ENCODE results near the gene TAOK3.
"Not testable (repeated sequence)": the region's sequence is repeated elsewhere in the genome, so short reads cannot be mapped to it uniquely, and the experiment has no call there.

The TAOK3 gene

DNA sequence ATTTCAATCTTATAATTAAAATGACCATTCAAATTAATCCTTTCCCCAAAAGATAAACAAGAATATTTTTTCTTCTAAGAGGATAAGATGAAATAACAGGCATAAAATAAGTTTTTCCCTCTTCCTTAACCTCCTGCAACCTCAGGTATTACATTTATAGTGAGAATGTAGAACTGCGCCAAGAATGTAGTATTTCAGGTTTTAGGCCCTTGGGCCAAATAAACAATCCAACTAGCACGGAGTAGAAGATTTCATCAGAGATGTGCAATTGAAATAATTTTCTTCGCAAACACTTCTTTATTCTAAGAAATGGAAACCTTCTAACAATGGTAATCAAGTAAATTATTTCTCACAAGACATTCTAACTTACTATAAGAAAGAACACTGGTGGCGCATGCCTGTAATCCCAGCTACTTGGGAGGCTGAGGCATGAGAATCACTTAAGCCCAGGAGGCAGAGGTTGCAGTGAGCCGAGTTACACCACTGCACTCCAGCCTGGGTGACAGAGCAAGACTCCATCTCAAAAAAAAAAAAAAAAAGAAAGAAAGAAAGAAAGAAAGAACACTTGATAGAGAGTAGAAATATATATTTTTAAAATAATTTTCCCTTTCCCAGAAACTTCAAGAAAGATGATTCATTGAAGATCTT, 100.8 kb downstream of the TAOK3 start:
- TF ChIP-seq, protein P1, sequence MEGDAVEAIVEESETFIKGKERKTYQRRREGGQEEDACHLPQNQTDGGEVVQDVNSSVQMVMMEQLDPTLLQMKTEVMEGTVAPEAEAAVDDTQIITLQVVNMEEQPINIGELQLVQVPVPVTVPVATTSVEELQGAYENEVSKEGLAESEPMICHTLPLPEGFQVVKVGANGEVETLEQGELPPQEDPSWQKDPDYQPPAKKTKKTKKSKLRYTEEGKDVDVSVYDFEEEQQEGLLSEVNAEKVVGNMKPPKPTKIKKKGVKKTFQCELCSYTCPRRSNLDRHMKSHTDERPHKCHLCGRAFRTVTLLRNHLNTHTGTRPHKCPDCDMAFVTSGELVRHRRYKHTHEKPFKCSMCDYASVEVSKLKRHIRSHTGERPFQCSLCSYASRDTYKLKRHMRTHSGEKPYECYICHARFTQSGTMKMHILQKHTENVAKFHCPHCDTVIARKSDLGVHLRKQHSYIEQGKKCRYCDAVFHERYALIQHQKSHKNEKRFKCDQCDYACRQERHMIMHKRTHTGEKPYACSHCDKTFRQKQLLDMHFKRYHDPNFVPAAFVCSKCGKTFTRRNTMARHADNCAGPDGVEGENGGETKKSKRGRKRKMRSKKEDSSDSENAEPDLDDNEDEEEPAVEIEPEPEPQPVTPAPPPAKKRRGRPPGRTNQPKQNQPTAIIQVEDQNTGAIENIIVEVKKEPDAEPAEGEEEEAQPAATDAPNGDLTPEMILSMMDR (IDR thresholded peaks at IDR 0.05; ENCODE audit: low read depth, low read length): no peak
- H3K4me1 ChIP-seq: no peaks in the 10 kb centered on the region
- no peaks in the 10 kb centered on the region for H3K9me3 ChIP-seq
- no peaks in the 10 kb centered on the region for H3K27me3 ChIP-seq
- no peaks in the 10 kb centered on the region for H3K36me3 ChIP-seq
- DNase-seq: no peak
- no peak overlapping the region for H3K4me3 ChIP-seq (ENCODE audit: low read depth, low read length)

DNA sequence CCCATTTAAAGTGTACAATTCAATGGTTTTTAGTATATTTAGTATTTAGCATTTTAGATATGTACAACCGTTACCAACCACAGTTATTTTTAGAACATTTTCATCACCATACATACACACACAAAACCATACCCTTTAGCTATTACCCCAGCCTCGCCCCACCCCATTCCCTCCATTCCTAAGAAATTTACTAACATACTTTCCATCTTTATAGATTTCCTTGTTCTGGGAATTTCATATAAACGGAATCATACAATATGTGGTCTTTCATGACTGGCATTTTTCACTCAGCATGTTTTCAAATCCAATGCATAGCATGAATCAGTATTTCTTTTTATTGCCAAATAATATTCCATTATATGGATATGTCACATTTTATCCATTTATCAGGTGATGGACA, 101.5 kb downstream of the TAOK3 start:
- TF ChIP-seq, protein P1 (IDR thresholded peaks at IDR 0.05; ENCODE audit: low read depth, low read length): no peak
- H3K9me3 ChIP-seq: no peaks in the 10 kb centered on the region
- no peak overlapping the region for H3K4me3 ChIP-seq (ENCODE audit: low read depth, low read length)
- no peaks in the 10 kb centered on the region for H3K27me3 ChIP-seq
- no peak for DNase-seq
- no peaks in the 10 kb centered on the region for H3K4me1 ChIP-seq
- no peaks in the 10 kb centered on the region for H3K36me3 ChIP-seq

DNA sequence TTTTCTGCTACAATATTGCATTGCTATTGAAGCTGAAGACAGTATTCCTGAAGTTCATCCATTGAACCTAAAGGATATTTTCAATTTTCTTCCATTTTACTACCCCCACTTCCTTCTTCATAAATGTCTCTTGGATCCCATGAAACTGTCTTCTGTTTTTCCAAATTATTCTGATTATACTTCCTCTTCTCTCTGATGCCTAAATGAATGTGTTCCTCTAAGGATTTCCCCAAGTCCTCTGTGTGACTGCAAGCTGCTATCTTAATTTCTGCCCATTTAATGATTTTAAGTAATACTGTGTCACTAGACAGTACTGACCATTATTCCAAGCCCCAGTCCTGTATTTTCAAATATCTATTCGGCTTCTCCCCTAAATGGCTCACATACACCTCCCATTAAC, 102.9 kb downstream of the TAOK3 start:
- H3K4me1 ChIP-seq: no peaks in the 10 kb centered on the region
- no peak for DNase-seq
- H3K36me3 ChIP-seq: no peaks in the 10 kb centered on the region
- no peak overlapping the region for H3K4me3 ChIP-seq (ENCODE audit: low read depth, low read length)
- TF ChIP-seq, protein P1 (IDR thresholded peaks at IDR 0.05; ENCODE audit: low read depth, low read length): no peak
- no peaks in the 10 kb centered on the region for H3K9me3 ChIP-seq
- H3K27me3 ChIP-seq: no peaks in the 10 kb centered on the region

DNA sequence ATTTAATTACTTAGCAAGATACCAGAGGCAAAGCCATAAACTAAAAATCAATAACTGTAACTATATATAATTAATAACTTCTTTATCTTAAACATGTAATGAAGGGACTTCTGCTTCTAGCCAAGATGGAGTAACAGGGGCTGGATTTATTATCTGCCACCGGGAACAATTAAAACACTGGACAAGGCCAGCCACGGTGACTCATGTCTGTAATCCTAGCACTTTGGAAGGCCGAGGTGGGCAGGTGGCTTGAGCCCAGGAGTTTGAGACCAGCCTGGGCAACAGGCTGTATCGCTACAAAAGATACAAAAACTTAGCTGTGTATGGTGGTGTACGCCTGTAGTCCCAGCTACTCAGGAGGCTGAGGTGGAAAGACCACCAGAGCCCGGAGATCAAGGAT, 113.6 kb downstream of the TAOK3 start:
- no peaks in the 10 kb centered on the region for H3K4me1 ChIP-seq
- TF ChIP-seq, protein P1 (IDR thresholded peaks at IDR 0.05; ENCODE audit: low read depth, low read length): no peak
- H3K36me3 ChIP-seq: no peaks in the 10 kb centered on the region
- no peaks in the 10 kb centered on the region for H3K27me3 ChIP-seq
- peak; percentile 25 for DNase-seq
- H3K4me3 ChIP-seq (ENCODE audit: low read depth, low read length): no peak overlapping the region
- no peaks in the 10 kb centered on the region; the same call in 1 of the 2 replicates for H3K9me3 ChIP-seq

DNA sequence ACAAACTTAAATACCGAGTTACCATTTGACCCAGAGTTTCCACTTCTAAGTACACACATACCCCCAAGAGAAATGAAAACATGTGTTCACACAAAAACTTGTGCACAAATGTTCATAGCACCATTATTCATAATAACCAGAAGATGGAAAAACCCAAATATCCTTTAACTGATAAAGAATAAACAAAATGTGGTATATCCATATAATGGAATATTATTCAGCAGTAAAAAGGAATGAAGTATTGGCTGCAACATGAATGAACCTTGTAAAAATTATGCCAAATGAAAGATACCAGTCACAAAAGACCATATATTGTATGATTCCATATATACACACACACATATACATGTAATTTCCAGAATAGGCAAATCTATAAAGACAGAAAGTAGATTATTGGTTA, 116.4 kb downstream of the TAOK3 start:
- Histone ChIP-seq H3K36me3 (no peaks in the 10 kb centered on the region), H3K9me3 (no peaks in the 10 kb centered on the region; the same call in 1 of the 2 replicates), H3K4me1 (no peaks in the 10 kb centered on the region), H3K4me3 (ENCODE audit: low read depth, low read length) (no peak overlapping the region), H3K27me3 (no peaks in the 10 kb centered on the region)
- TF ChIP-seq, protein P1 (IDR thresholded peaks at IDR 0.05; ENCODE audit: low read depth, low read length): no peak
- DNase-seq: no peak

DNA sequence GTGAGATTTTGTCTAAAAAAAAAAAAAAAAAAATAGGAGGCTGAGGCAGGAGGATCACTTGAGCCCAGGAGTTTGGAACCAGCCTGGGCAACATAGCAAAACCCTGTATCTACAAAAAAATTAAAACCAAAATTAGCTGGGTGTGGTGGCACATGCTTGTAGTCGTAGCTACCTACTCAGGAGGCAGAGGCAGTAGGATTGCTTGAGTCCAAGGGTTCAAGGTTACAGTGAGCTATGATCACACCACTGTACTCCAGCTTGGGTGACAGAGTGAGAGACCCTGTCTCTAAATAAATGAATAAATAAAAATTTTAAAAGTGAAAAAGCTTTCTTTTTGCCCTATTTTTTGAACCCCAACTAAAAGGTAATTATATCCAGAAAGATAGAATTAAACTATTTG, 123.2 kb downstream of the TAOK3 start:
- H3K9me3 ChIP-seq: no peaks in the 10 kb centered on the region
- TF ChIP-seq, protein P1 (IDR thresholded peaks at IDR 0.05; ENCODE audit: low read depth, low read length): no peak
- no peaks in the 10 kb centered on the region for H3K36me3 ChIP-seq
- H3K4me1 ChIP-seq: no peaks in the 10 kb centered on the region
- no peak for DNase-seq
- H3K27me3 ChIP-seq: no peaks in the 10 kb centered on the region
- H3K4me3 ChIP-seq (ENCODE audit: low read depth, low read length): no peak overlapping the region

DNA sequence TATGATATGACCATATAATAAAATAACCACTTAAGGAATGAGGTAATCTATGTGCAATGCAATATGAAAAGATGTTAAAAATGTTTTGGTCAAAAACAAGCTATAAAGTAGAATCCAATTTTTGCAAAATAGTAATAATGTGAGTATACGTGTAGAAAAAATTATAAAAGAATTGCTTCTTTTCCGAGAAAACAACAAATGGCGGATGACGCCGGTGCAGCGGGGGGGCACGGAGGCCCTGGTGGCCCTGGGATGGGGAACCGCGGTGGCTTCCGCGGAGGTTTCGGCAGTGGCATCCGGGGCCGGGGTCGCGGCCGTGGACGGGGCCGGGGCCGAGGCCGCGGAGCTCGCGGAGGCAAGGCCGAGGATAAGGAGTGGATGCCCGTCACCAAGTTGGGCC, 126.8 kb downstream of the TAOK3 start:
- H3K4me3 ChIP-seq (ENCODE audit: low read depth, low read length): not testable (repeated sequence)

More for the DNA sequence above, 126.8 kb downstream of the TAOK3 start:
- H3K9me3 ChIP-seq, H3K27me3 ChIP-seq, DNase-seq, H3K4me1 ChIP-seq, H3K36me3 ChIP-seq: not testable (repeated sequence)

Data from BE2C (cell line).